ENCODE results near the gene NDFIP2.
"Not testable (repeated sequence)": the region's sequence is repeated elsewhere in the genome, so short reads cannot be mapped to it uniquely, and the experiment has no call there.

Gene NDFIP2

DNA sequence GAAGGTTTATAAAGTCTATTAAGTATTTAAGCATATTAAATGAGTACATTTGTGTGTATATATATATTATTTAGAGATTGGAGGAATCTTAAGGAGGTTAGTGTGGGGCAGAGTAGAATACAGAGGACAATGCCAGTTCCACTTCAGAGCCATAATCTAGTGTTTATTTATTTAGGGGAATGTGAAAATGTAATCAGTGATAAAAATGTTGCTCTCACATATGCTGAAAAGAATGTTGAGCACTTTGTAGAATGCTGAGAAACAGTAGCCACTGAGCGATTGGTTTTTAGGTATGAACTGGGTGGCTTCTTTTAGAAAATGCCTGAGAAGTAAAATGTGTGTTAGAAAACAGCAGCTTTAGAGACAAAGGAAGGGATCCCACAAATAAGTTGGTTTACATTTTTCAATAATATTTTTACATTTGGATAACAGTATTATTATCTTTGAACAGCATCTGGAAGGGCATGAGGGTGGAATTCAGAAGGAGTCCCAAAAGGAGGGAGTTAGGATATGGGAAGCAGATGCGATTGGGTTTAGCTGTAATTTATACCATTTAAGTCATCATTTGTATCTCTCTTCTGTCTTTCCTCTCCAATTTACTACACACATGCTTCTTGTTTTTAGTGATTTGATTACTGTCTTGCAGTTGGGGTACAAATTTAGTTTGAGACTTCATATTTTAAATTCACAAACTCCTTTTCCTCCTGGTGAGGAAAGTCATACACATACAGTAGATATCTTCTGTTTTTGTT, 68.6 kb downstream of the NDFIP2 start:
- no peak for DNase-seq (ENCODE audit: extremely low spot score)
- POLR2A ChIA-PET = no interaction called here
- CTCF ChIA-PET = interaction anchor here (1.2 kb wide), 1 partner anchor 8 kb away, joined by 3 read pairs; no protein-coding TSS in a partner anchor
- TF ChIP-seq CTCF (IDR thresholded peaks at IDR 0.05; ENCODE audit: control extremely low read depth, extremely low read depth, low read depth, missing control alignments) = no peak

DNA sequence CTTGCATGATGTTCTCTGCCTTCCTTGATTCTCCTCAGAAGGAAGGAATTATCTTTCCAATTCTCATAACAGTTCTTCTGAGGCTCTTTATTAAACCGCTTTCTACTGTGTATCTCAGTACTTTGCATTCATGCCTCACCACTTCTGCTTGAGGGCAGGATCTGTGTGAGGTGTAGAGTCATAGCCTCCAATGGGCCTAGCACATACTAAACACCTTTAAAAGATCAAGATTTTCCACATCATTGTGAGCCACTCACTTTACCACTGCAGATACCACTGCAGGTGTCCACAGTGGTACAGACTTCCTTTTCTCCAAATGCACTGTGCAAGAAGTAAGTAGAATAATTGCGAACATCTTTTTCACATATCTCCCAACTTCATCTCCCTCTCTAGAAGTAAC, 76.7 kb downstream of the NDFIP2 start:
- POLR2A ChIA-PET = no interaction called here
- DNase-seq (ENCODE audit: extremely low spot score) = no peak
- CTCF ChIA-PET = no interaction called here
- no peak for TF ChIP-seq CTCF (IDR thresholded peaks at IDR 0.05; ENCODE audit: control extremely low read depth, extremely low read depth, low read depth, missing control alignments)

- ChIA-PET CTCF (interaction anchor here (0.7 kb wide), 1 partner anchor 137 kb away, joined by 3 read pairs; no protein-coding TSS in a partner anchor), POLR2A (no interaction called here)
- no peak for DNase-seq (ENCODE audit: extremely low spot score)
- TF ChIP-seq CTCF (IDR thresholded peaks at IDR 0.05; ENCODE audit: control extremely low read depth, extremely low read depth, low read depth, missing control alignments) = no peak
Measured at GRCh38 chr13:79560954-79561353, 80.0 kb downstream of the NDFIP2 start.

DNA sequence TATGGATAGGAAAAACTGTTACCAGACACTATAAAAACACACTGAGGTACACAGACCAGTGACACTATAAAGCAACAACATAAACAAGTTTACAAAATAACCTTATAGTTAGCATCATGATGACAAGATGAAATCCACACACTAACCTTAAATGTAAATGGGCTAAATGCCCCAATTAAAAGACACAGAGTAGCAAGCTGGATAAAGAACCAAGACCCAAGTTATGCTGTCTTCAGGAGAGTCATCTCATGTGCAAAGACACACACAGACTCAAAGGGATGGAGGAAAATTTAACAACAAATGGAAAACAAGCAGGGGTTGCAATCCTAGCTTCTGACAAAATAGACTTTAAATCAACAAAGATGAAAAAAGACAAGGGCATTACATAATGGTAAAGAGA, 81.6 kb downstream of the NDFIP2 start:
- CTCF ChIA-PET = interaction anchor here (0.9 to 1.0 kb wide), 2 partner anchors 20 to 21 kb away, joined by 3 read pairs; no protein-coding TSS in a partner anchor
- no peak for TF ChIP-seq CTCF (IDR thresholded peaks at IDR 0.05; ENCODE audit: control extremely low read depth, extremely low read depth, low read depth, missing control alignments)
- POLR2A ChIA-PET = no interaction called here
- no peak for DNase-seq (ENCODE audit: extremely low spot score)

DNA sequence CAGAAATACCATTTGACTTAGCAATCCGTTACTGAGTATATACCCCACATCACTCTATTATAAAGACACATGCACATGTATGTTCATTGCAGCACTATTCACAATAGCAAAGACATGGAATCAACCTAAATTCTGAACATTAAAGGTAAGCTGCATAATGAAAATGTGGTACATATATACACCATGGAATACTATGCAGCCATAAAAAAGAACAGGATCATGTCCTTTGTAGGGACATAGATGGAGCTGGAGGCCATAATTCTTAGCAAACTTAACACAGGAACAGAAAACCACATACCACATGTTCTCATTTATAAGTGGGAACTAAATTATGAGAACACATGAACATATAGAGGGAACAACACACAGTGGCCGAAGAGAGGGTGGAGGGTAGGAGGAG, 85.2 kb downstream of the NDFIP2 start:
- DNase-seq (ENCODE audit: extremely low spot score) = no peak
- ChIA-PET CTCF (no interaction called here), POLR2A (no interaction called here)
- no peak for TF ChIP-seq CTCF (IDR thresholded peaks at IDR 0.05; ENCODE audit: control extremely low read depth, extremely low read depth, low read depth, missing control alignments)

GRCh38 chr13:79571147-79571546, 90.2 kb downstream of the NDFIP2 start:
- POLR2A ChIA-PET = no interaction called here
- CTCF ChIA-PET = no interaction called here
- no peak for TF ChIP-seq CTCF (IDR thresholded peaks at IDR 0.05; ENCODE audit: control extremely low read depth, extremely low read depth, low read depth, missing control alignments)

GRCh38 chr13:79573892-79574291, 92.9 kb downstream of the NDFIP2 start:
- CTCF ChIA-PET, POLR2A ChIA-PET: not testable (repeated sequence)

More at GRCh38 chr13:79571147-79571546, 90.2 kb downstream of the NDFIP2 start:
- no peak for DNase-seq (ENCODE audit: extremely low spot score)

More at GRCh38 chr13:79573892-79574291, 92.9 kb downstream of the NDFIP2 start:
- not testable (repeated sequence) for DNase-seq (ENCODE audit: extremely low spot score)

All from GM10248 (cell line).